Loucy (cell line): Measurements from ENCODE around the gene RITA1.

Source experiments
- H2AFZ ChIP-seq: fragments of 200-600 bp; sonication (generic); 2 replicates; pipeline ENCODE4 v1.6.0; 2016; ENCODE audit warnings: antibody characterized with exemption, mild to moderate bottlenecking, low read length, moderate library complexity
- H3F3A ChIP-seq: fragments of 200-600 bp; 2 replicates; pipeline ENCODE4 v1.6.0; 2016; ENCODE audit warnings: antibody characterized with exemption, low read depth, mild to moderate bottlenecking
- H3K27me3 ChIP-seq: fragments of 200-600 bp; sonication (generic); 2 replicates; pipeline ENCODE4 v1.6.1; 2014; ENCODE audit warnings: low read length, mild to moderate bottlenecking; ENCODE audit not compliant: insufficient read depth, poor library complexity, severe bottlenecking
- H3K36me3 ChIP-seq: fragments of 200-600 bp; sonication (generic); 2 replicates; pipeline ENCODE4 v1.6.1; 2016; ENCODE audit warnings: low read length; ENCODE audit not compliant: insufficient read depth
- H3K4me1 ChIP-seq: fragments of 200-600 bp; sonication (generic); 2 replicates; pipeline ENCODE4 v1.5.1; 2014; ENCODE audit warnings: low read length, mild to moderate bottlenecking; ENCODE audit not compliant: insufficient read depth, poor library complexity, severe bottlenecking
- H3K4me2 ChIP-seq: fragments of 200-600 bp; sonication (generic); 2 replicates; pipeline ENCODE4 v1.6.0; 2014; ENCODE audit warnings: antibody characterized with exemption, low read length, low read depth, mild to moderate bottlenecking; ENCODE audit not compliant: poor library complexity, severe bottlenecking
- H3K4me3 ChIP-seq: fragments of 200-600 bp; sonication (generic); 2 replicates; pipeline ENCODE4 v1.5.1; 2014; ENCODE audit warnings: low read length, mild to moderate bottlenecking, mixed read lengths; ENCODE audit not compliant: poor library complexity, severe bottlenecking
- H3K79me2 ChIP-seq: fragments of 200-600 bp; sonication (generic); 2 replicates; pipeline ENCODE4 v1.6.1; 2014; ENCODE audit warnings: low read length; ENCODE audit not compliant: insufficient read depth
- H3K9ac ChIP-seq: fragments of 200-600 bp; sonication (generic); 2 replicates; pipeline ENCODE4 v1.6.0; 2014; ENCODE audit warnings: mild to moderate bottlenecking, low read depth, low read length, moderate library complexity; ENCODE audit not compliant: poor library complexity, severe bottlenecking
- H3K9me2 ChIP-seq: fragments of 200-600 bp; sonication (generic); replicated peaks from 2 replicates; pipeline ENCODE4 v1.6.1; 2016; ENCODE audit warnings: low read depth, low read length, mixed read lengths
- H3K9me3 ChIP-seq: fragments of 200-600 bp; sonication (generic); 2 replicates; pipeline ENCODE4 v1.6.1; 2014; ENCODE audit warnings: mild to moderate bottlenecking, antibody characterized with exemption, low read length, low read depth; ENCODE audit not compliant: insufficient read depth
- H4K20me1 ChIP-seq: fragments of 200-600 bp; sonication (generic); 2 replicates; pipeline ENCODE4 v1.6.0; 2014; ENCODE audit warnings: antibody characterized with exemption, low read length, mild to moderate bottlenecking; ENCODE audit not compliant: insufficient read depth, poor library complexity, severe bottlenecking
- CTCF ChIP-seq: fragments of 200-600 bp; sonication (generic); conservative IDR thresholded peaks from 2 replicates; pipeline ENCODE4 v1.5.1; 2014; ENCODE audit warnings: mild to moderate bottlenecking, antibody characterized with exemption, low read length
- EZH2phosphoT487 ChIP-seq: fragments of 200-600 bp; IDR thresholded peaks from 2 replicates; pipeline ENCODE4 v1.6.1; 2018; ENCODE audit warnings: antibody characterized with exemption, mild to moderate bottlenecking, moderate library complexity, borderline replicate concordance

The RITA1 gene

GRCh38 chr12:113189361-113189760, 3.8 kb downstream of the RITA1 start:
- H3K9ac ChIP-seq = no peak overlapping the region
- H3K79me2 ChIP-seq = peaks cover 31% of the 10 kb centered on the region
- peaks cover 8% of the 10 kb centered on the region; the same call in 1 of the 2 replicates for H3K36me3 ChIP-seq
- H3K4me2 ChIP-seq = no peak overlapping the region
- H3K4me3 ChIP-seq = no peak overlapping the region
- H3K27me3 ChIP-seq = no peaks in the 10 kb centered on the region
- H2AFZ ChIP-seq = no peak overlapping the region
- H3K9me3 ChIP-seq = no peaks in the 10 kb centered on the region
- H3F3A ChIP-seq = no peaks in the 10 kb centered on the region
- TF ChIP-seq EZH2phosphoT487 = no peak
- no peak for TF ChIP-seq CTCF
- H3K9me2 ChIP-seq = no peaks in the 10 kb centered on the region
- peaks cover 20% of the 10 kb centered on the region for H4K20me1 ChIP-seq
- H3K4me1 ChIP-seq = peaks cover 27% of the 10 kb centered on the region

- Histone ChIP-seq H3K4me1 (peaks cover 27% of the 10 kb centered on the region), H3K36me3 (peaks cover 8% of the 10 kb centered on the region; the same call in 1 of the 2 replicates), H4K20me1 (peaks cover 18% of the 10 kb centered on the region), H3F3A (no peaks in the 10 kb centered on the region), H3K9me2 (no peaks in the 10 kb centered on the region), H3K9ac (no peak overlapping the region), H3K4me3 (no peak overlapping the region), H2AFZ (no peak overlapping the region), H3K27me3 (no peaks in the 10 kb centered on the region), H3K4me2 (no peak overlapping the region), H3K9me3 (no peaks in the 10 kb centered on the region), H3K79me2 (peaks cover 26% of the 10 kb centered on the region)
- TF ChIP-seq EZH2phosphoT487 = no peak
- no peak for TF ChIP-seq CTCF
These were observed 5.2 kb downstream of the RITA1 start for GRCh38 chr12:113190761-113191160.

DNA sequence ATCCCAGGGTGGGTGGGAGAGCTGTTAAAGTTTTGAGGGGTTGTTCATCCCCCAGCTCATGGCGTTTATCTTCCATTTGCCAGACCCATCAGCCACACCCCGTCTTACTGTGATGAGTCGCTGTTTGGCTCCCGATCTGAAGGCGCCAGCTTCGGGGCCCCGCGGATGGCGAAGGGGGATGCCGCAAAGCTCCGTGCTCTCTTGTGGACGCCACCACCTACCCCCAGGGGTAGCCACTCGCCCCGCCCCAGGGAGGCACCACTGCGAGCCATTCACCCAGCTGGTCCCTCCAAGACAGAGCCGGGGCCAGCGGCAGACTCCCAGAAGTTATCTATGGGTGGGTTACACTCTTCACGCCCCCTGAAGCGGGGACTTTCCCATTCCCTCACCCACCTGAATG, 5.7 kb downstream of the RITA1 start:
- no peak overlapping the region for H2AFZ ChIP-seq
- H3F3A ChIP-seq = no peaks in the 10 kb centered on the region
- H3K4me2 ChIP-seq = no peak overlapping the region
- H3K9ac ChIP-seq = no peak overlapping the region
- H3K79me2 ChIP-seq = peaks cover 22% of the 10 kb centered on the region
- no peak overlapping the region for H3K4me3 ChIP-seq
- no peak for TF ChIP-seq CTCF
- TF ChIP-seq EZH2phosphoT487 = no peak
- peaks cover 13% of the 10 kb centered on the region for H4K20me1 ChIP-seq
- H3K9me3 ChIP-seq = no peaks in the 10 kb centered on the region
- H3K4me1 ChIP-seq = peaks cover 23% of the 10 kb centered on the region
- H3K27me3 ChIP-seq = no peaks in the 10 kb centered on the region
- no peaks in the 10 kb centered on the region for H3K9me2 ChIP-seq
- peaks cover 8% of the 10 kb centered on the region; the same call in 1 of the 2 replicates for H3K36me3 ChIP-seq
